Hippocampal formation (tissue), 2 donors: ENCODE data around the gene C1QTNF3.
"Not testable (repeated sequence)": the region's sequence is repeated elsewhere in the genome, so short reads cannot be mapped to it uniquely, and the experiment has no call there.

ENCODE experiments used
- DNase-seq, 2 donors: peaks; one replicate each; lab custom pipeline; 2025; lab: John Stamatoyannopoulos, UW

Gene C1QTNF3

DNA sequence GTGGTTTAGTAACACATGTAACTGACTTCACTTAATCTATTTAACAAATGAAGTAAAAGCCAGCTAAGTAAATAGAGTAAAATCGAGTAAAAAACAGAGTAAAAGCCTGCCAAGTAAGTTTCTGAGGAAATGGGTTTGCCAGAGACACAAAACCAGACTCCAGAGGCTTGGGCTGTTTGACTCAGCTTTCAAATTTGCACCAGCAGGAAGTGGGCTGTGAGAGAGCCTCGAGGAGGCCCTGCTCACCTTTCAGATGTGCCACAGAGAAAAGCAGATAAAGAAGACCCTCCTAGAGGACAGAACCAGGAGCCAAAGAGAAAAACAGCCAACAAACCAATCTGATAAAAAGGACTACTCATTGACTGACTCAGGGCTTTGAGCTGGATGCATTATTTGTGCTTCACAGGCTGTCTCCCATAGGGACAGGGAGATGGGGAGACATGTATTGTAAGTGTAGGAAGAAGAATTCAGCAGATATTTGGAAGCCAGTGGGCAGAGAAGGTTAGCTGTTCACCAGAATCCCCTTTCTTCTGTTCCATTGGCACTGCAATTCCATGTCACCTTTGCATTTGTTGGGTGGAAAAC, 20.8 kb downstream of the C1QTNF3 start:
- DNase-seq: no peak

GRCh38 chr5:34021334-34021733, 21.7 kb downstream of the C1QTNF3 start:
- no peak for DNase-seq

DNA sequence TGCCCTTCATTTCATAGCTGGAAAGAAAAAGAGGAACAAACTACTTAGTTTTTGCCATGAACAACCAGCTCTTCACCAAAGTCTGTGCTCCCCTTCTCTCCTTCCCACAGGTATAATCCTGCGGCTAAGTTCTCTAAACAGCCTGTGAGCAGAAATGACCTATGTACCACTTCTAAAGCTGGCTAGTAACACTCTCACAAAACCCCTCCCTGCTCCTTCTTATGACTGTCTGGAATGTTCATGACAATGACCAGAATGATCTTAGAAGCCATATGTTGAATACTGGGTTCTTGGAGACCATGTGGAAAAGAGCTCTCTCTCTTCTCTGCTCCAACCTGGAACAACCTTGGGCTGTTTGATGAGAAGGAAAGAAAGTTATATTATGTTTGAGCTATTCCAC, 22.3 kb downstream of the C1QTNF3 start:
- no peak for DNase-seq

- no peak for DNase-seq
These were observed 25.8 kb downstream of the C1QTNF3 start for GRCh38 chr5:34017254-34017653.

- no peak for DNase-seq
These were observed 26.3 kb downstream of the C1QTNF3 start for GRCh38 chr5:34016750-34017149.

DNA sequence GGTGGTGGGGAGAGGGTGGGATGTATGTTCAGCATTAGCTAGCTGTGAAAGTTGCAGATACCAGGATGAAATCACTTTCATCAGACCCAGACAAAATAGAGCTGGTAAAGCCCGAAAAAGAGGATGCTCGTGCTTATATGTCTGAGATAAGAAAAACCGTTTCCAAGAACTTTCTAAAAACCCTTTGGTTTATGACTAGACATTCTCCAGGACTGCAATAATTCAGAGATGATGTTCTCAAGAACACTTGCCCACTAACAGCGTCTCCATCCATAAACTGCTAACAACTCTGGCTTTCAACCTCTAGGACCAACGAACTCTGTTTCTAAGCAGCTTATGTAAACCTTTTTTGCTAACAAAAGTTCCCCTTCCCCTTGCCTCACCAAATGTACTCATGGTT, 26.8 kb downstream of the C1QTNF3 start:
- no peak for DNase-seq

- DNase-seq: no peak
These were observed 27.7 kb downstream of the C1QTNF3 start for GRCh38 chr5:34015120-34015822.

DNA sequence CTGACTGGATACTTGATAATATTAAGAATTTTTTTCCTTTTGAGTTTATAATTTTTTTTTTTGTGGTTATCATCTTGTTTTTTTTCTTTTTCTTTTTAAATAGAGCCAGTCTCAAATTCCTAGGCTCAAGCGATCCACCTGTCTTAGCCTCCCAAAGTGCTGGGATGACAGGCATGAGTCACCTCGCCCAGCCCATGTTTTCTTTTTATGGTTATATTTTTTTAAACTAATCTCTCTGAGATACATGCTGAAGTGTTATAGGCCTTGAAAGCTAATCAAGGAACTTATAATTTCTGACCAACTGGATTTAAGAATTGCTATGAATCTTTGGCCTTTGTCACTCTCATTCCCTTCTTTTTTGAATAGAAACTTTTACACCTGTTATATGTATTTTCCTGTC, 28.4 kb downstream of the C1QTNF3 start:
- DNase-seq: no peak

DNA sequence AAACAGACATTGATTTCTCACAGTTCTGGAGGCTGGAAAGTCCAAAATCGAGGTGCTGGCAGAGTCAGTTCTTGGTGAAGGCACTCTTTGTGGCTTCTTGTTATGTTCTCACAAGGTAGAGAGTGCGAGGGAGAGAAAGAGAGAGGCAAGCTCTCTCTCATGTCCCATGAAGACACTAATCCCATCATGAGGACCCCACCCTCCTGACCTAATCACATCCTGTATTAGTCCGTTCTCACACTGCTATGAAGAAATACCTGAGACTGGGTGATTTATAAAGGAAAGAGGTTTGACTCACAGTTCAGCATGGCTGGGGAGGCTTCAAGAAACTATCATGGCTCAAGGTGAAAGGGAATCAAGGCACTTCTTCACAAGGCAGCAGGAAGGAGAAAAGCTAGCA, 29.5 kb downstream of the C1QTNF3 start:
- no peak for DNase-seq

GRCh38 chr5:34012791-34013190, 30.2 kb downstream of the C1QTNF3 start:
- no peak for DNase-seq

- no peak for DNase-seq
These were observed 31.5 kb downstream of the C1QTNF3 start for GRCh38 chr5:34011536-34011935.

GRCh38 chr5:34010146-34010545, 32.9 kb downstream of the C1QTNF3 start:
- not testable (repeated sequence) for DNase-seq

DNA sequence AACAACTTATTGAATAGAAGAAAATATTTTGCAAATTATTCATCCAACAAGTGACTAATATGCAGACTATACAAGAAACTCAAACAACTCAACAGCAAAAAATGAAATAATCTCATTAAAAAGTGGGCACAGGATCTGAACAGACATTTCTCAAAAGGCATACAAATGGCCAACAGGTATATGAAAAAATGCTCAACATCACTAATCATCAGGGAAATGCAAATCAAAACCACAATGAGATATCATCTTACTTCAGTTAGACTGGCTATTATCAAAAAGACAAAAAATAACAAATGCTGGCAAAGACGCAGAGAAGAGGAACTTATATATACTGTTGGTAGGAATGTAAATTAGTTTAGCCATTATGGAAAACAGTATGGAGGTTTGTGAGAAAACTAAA, 33.4 kb downstream of the C1QTNF3 start:
- DNase-seq: no peak

- no peak for DNase-seq
These were observed 34.2 kb downstream of the C1QTNF3 start for GRCh38 chr5:34008802-34009201.

DNA sequence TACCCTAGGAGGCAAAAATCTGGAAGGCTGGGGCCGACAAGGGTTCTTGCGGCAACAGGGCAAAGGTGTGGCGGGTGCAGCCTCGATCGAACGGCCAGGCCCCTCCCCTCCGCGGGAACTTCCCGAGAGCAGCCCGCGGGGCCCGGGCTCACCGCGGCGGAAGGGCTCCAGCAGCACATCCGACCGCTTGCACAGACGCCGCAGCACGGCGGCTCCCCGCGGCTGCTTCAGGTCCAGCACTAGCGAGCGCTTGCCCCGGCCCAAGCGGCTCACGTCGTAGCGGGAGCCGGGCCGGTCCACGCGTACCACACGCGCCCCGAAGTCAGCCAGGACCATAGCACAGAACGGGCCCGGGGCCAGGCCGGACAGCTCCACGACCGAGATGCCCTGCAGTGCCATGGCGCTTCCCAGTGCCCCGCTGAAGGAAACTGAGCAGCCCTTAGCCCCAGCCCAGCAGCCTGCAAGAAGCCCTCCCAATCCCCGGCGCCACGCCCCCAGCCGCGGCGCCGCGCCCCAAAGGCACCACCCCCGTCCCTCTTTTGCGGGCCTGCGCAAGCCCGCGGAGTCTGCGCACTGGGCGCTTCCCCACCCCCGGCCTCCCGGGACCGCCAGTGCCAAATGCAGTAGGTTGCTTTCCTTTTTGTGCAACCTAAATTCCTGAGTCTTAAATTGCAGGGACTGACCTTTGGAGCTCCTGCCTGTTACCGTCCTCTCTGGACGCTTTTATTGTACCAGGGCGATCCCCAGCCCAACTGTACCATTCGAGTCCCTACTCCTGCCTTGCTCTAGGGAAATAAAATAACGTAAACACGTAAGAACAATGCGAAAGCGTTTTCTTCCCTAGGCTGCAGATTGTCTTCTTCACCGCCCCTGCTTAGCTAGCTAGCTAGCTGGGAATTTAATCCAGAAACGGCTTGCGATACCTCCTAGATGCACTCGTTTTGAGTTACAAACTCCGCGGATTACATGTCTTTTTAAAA, 35.1 kb downstream of the C1QTNF3 start, which contains the start of gene AMACR:
TSS of gene AMACR (minus strand) at position 430 of the 980 bp plus-strand sequence. CDS start at position 399, 31 bp downstream.
- peak; percentile 92 to 97 for DNase-seq

- DNase-seq: peak in 1 of 2 donors; percentile 9
These were observed 35.8 kb downstream of the C1QTNF3 start for GRCh38 chr5:34007201-34007620.

DNA sequence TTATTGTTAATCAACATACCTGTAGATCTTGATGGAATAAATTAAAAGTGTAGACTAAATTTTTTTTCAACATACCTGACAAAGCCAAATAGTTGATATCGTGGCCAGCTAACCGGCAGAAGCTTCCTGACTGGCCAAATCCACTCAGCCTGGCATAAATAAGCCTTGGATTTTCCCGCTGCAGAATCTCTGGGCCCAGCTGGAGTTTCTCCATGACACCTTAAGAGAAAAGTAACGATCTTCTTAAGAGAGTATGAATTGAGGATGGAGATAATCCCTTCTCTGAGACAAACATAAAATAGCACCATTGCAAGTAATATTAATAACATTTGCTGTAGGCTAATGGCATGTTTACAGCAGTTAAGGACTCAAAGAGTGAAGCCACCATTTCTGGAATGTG, 37.3 kb downstream of the C1QTNF3 start:
- no peak for DNase-seq

GRCh38 chr5:34005211-34005610, 37.8 kb downstream of the C1QTNF3 start:
- DNase-seq: no peak

DNA sequence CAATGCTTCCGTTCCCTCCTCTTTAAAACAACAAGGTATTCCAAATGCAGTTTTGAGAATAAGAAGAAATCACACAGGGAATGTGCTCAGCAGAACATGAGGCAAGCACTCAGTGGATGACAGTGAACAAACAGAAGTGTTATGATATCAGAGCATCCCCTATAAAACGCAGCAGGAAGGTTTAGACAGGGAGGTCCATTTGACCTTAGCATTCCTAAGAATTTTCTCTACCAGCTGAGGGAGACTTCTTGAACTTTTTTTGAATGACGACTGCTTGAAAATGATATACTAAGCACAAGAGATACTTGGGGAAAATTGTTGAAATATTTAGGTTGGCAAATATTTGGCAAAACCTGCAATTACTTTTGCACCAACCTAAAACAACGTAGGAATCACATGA, 39.1 kb downstream of the C1QTNF3 start:
- no peak for DNase-seq

GRCh38 chr5:34002629-34003328, 40.2 kb downstream of the C1QTNF3 start:
- no peak for DNase-seq

- peak in 1 of 2 donors; percentile 42 for DNase-seq
These were observed 41.7 kb downstream of the C1QTNF3 start for GRCh38 chr5:34001241-34001841.
